ENCODE results near the gene ABCF2. TPM values are rescaled to one million over a fixed set of nuclear protein-coding genes. Genes with fewer than 3 reads are reported as not detected.
A peak's percentile ranks its signal among the peaks of the same experiment; 100 is the strongest.

The ABCF2 gene
- total and polyA plus RNA-seq, 2 of the 13 experiments (the other 11 are each of a cell fraction or from before 2014, with no cell fraction given), result 16.3 to 42.5 TPM

- TF ChIP-seq ZNF687 (CRISPR knock-in tag; IDR thresholded peaks at IDR 0.05), result peak; percentile 80
- TF ChIP-seq ZNF296 (CRISPR knock-in tag; conservative IDR thresholded peaks at IDR 0.05), result 0 out of 2 replicates have a peak, but pooled peaks have one; percentile 15
- TF ChIP-seq DRAP1 (CRISPR knock-in tag; IDR thresholded peaks at IDR 0.05), result peak; percentile 65
- TF ChIP-seq HIC2 (CRISPR knock-in tag; IDR thresholded peaks at IDR 0.05; ENCODE audit: low read depth), result no peak
- no peak for TF ChIP-seq ZBTB40 (IDR thresholded peaks at IDR 0.05)
- 0 out of 2 replicates have a peak, but pooled peaks have one; percentile 18 for TF ChIP-seq ZBTB40 (CRISPR knock-in tag; IDR thresholded peaks at IDR 0.05)
- TF ChIP-seq KLF9 (CRISPR knock-in tag; IDR thresholded peaks at IDR 0.05; ENCODE audit: low read depth), result 0 out of 2 replicates have a peak, but pooled peaks have one; percentile 40
- TF ChIP-seq ZSCAN9 (CRISPR knock-in tag; IDR thresholded peaks at IDR 0.05; ENCODE audit: borderline replicate concordance), result 0 out of 2 replicates have a peak, but pooled peaks have one; percentile 24
- TF ChIP-seq FOXO4 (CRISPR knock-in tag; conservative IDR thresholded peaks at IDR 0.05), result no peak
Measured at GRCh38 chr7:151226875-151227782, at the start of gene ABCF2 (continued).
